H1 (cell line): ENCODE results near the gene SLC66A3. TPM values are rescaled to one million over a fixed set of nuclear protein-coding genes. Genes with fewer than 3 reads are reported as not detected.

ENCODE experiments used
- CTCF ChIA-PET: fragments of 300-600 bp; sonication (Branson Sonifier 250); formaldehyde crosslinking; loops from one replicate; lab custom pipeline; 2021; ENCODE audit not compliant: partially characterized antibody; lab: Charles Lee
- POLR2A ChIA-PET: fragments of 300-600 bp; sonication (Branson Sonifier 250); formaldehyde crosslinking; loops from one replicate; lab custom pipeline; 2021; ENCODE audit warnings: inconsistent platforms; ENCODE audit not compliant: partially characterized antibody; lab: Charles Lee
- DNase-seq, 2 experiments: peaks; one replicate each; pipeline versions ENCODE4 v3.0.0 to v3.0.0-alpha.2; 2010 to 2022; ENCODE audit warnings: low spot score in 2 of 2, low read depth in 1 of 2, mixed read lengths in 1 of 2
- FAIRE-seq: peaks from 2 replicates; lab custom pipeline; 2011; peaks lifted over from hg19 to GRCh38; lab: Jason Lieb, UNC
- H2AFZ ChIP-seq: 2 replicates; pipeline ENCODE4 v1.8.1; 2012; ENCODE audit warnings: low read length, inconsistent platforms
- H2AK5ac ChIP-seq: 2 replicates; pipeline ENCODE4 v1.6.1; 2013; ENCODE audit warnings: low read depth, low read length
- H2BK120ac ChIP-seq: replicated peaks from 2 replicates; pipeline ENCODE3; 2013; ENCODE audit warnings: low read depth, low read length, inconsistent platforms
- H2BK12ac ChIP-seq: 2 replicates; pipeline ENCODE4 v1.6.1; 2013; ENCODE audit warnings: low read depth, low read length
- H2BK15ac ChIP-seq: 2 replicates; pipeline ENCODE4 v1.6.1; 2013; ENCODE audit warnings: low read length
- H2BK20ac ChIP-seq: 2 replicates; pipeline ENCODE4 v1.6.1; 2013; ENCODE audit warnings: low read length
- H2BK5ac ChIP-seq: 2 replicates; pipeline ENCODE4 v1.6.1; 2013; ENCODE audit warnings: low read depth, low read length
- H3K14ac ChIP-seq: 2 replicates; pipeline ENCODE4 v1.6.1; 2013; ENCODE audit warnings: inconsistent platforms; ENCODE audit not compliant: insufficient read length
- H3K18ac ChIP-seq: 2 replicates; pipeline ENCODE4 v1.6.1; 2013; ENCODE audit warnings: low read length; ENCODE audit errors: extremely low read depth
- H3K23ac ChIP-seq: 2 replicates; pipeline ENCODE4 v1.6.1; 2013; ENCODE audit warnings: inconsistent platforms; ENCODE audit not compliant: insufficient read length
- H3K23me2 ChIP-seq: 2 replicates; pipeline ENCODE4 v1.6.1; 2013; ENCODE audit warnings: low read depth, low read length
- H3K27ac ChIP-seq: 2 replicates; pipeline ENCODE4 v1.6.1; 2011; ENCODE audit warnings: low read depth, low read length, inconsistent platforms
- H3K27me3 ChIP-seq, 4 experiments: replicated peaks in 1 of 4; 1 replicate in 1 of 4; 2 replicates in 3 of 4; pipeline versions ENCODE4 v1.6.1 to v1.8.1; 2011 to 2013; ENCODE audit warnings: low read length in 3 of 4, mild to moderate bottlenecking in 3 of 4, inconsistent platforms in 2 of 4, mixed read lengths in 2 of 4, moderate library complexity in 1 of 4; ENCODE audit not compliant: control insufficient read depth in 3 of 4, insufficient read depth in 3 of 4; ENCODE audit errors: extremely low read depth in 1 of 4
- H3K36me3 ChIP-seq, 4 experiments: 2 replicates each; pipeline versions ENCODE4 v1.6.1 to v1.8.1; 2011 to 2013; ENCODE audit warnings: mild to moderate bottlenecking in 4 of 4, low read length in 3 of 4, moderate library complexity in 2 of 4, control low read depth in 1 of 4, inconsistent platforms in 1 of 4; ENCODE audit not compliant: insufficient read depth in 4 of 4, control insufficient read depth in 2 of 4
- H3K4ac ChIP-seq: replicated peaks from 2 replicates; pipeline ENCODE3; 2013; ENCODE audit warnings: low read length, low read depth, mixed read lengths, inconsistent platforms; ENCODE audit not compliant: insufficient read length
- H3K4me1 ChIP-seq, 4 experiments: replicated peaks in 1 of 4; 1 replicate in 1 of 4; 2 replicates in 3 of 4; pipeline versions ENCODE4 v1.6.1 to v1.8.1; 2011 to 2013; ENCODE audit warnings: low read length in 3 of 4, inconsistent platforms in 2 of 4, mixed read lengths in 1 of 4; ENCODE audit not compliant: insufficient read depth in 4 of 4, control insufficient read depth in 3 of 4
- H3K4me2 ChIP-seq, 2 experiments: 2 replicates each; pipeline versions ENCODE4 v1.6.1 to v1.8.1; 2011 to 2013; ENCODE audit warnings: low read depth in 2 of 2, low read length in 2 of 2, control low read depth in 1 of 2, inconsistent platforms in 1 of 2, mild to moderate bottlenecking in 1 of 2; ENCODE audit not compliant: insufficient read depth in 1 of 2
- H3K4me3 ChIP-seq, 4 experiments: fragments of 200-600, 300-600 bp in 1 of 4; sonication (generic), shearing (Covaris generic), sonication (Bioruptor Twin) in 1 of 4; 2 replicates each; pipeline versions ENCODE4 v1.5.1 to v1.8.1; 2011 to 2016; ENCODE audit warnings: low read length in 4 of 4, low read depth in 3 of 4, control low read depth in 2 of 4, inconsistent platforms in 2 of 4, mild to moderate bottlenecking in 2 of 4, mixed read lengths in 1 of 4, moderate library complexity in 1 of 4; ENCODE audit not compliant: insufficient read depth in 2 of 4; ENCODE audit errors: extremely low read depth in 1 of 4
- H3K56ac ChIP-seq: replicated peaks from 2 replicates; pipeline ENCODE3; 2013; ENCODE audit warnings: low read depth, mild to moderate bottlenecking, mixed read lengths, low read length, inconsistent platforms; ENCODE audit not compliant: insufficient read length
- H3K79me1 ChIP-seq: 2 replicates; pipeline ENCODE4 v1.6.1; 2013; ENCODE audit warnings: low read depth, low read length, control low read depth
- H3K79me2 ChIP-seq, 2 experiments: 2 replicates each; pipeline versions ENCODE4 v1.6.1 to v1.8.1; 2012 to 2013; ENCODE audit warnings: low read length in 2 of 2, mild to moderate bottlenecking in 2 of 2, inconsistent platforms in 1 of 2; ENCODE audit not compliant: insufficient read depth in 2 of 2, control insufficient read depth in 1 of 2
- H3K9ac ChIP-seq, 4 experiments: replicated peaks in 1 of 4; 1 replicate in 1 of 4; 2 replicates in 3 of 4; pipeline versions ENCODE4 v1.6.1 to v1.8.1; 2011 to 2013; ENCODE audit warnings: low read depth in 3 of 4, low read length in 3 of 4, control low read depth in 2 of 4, mild to moderate bottlenecking in 2 of 4, moderate library complexity in 2 of 4, inconsistent platforms in 1 of 4; ENCODE audit errors: extremely low read depth in 1 of 4
- H3K9me3 ChIP-seq, 2 experiments: 2 replicates each; pipeline versions ENCODE4 v1.6.1 to v1.8.1; 2012 to 2013; ENCODE audit warnings: mild to moderate bottlenecking in 2 of 2, moderate library complexity in 2 of 2, control low read depth in 1 of 2, inconsistent platforms in 1 of 2, low read depth in 1 of 2, low read length in 1 of 2, mixed read lengths in 1 of 2; ENCODE audit not compliant: insufficient read depth in 2 of 2
- H4K20me1 ChIP-seq, 2 experiments: replicated peaks in 1 of 2; 2 replicates each; pipeline versions ENCODE3 to v1.8.1; 2011 to 2013; ENCODE audit warnings: inconsistent platforms in 2 of 2, low read length in 2 of 2, mild to moderate bottlenecking in 1 of 2; ENCODE audit not compliant: insufficient read depth in 2 of 2, control insufficient read depth in 1 of 2
- H4K5ac ChIP-seq: 2 replicates; pipeline ENCODE4 v1.6.1; 2013; ENCODE audit warnings: low read length, low read depth, mixed read lengths, inconsistent platforms; ENCODE audit not compliant: insufficient read length
- H4K8ac ChIP-seq: 2 replicates; pipeline ENCODE4 v1.8.0; 2013; ENCODE audit warnings: mild to moderate bottlenecking, moderate library complexity, low read length, inconsistent platforms; ENCODE audit not compliant: insufficient read depth; ENCODE audit errors: extremely low read depth
- H4K91ac ChIP-seq: replicated peaks from 2 replicates; pipeline ENCODE3; 2013; ENCODE audit warnings: low read length, mixed read lengths, inconsistent platforms; ENCODE audit not compliant: insufficient read length
- CHD1 ChIP-seq: IDR thresholded peaks from 2 replicates; pipeline ENCODE4 v1.6.1; 2012; ENCODE audit warnings: low read depth, low read length, improper control_type of control experiment
- CREB1 ChIP-seq: IDR thresholded peaks from 2 replicates; pipeline ENCODE4 v1.6.1; 2012; ENCODE audit warnings: inconsistent platforms
- CTBP2 ChIP-seq: IDR thresholded peaks from 2 replicates; pipeline ENCODE4 v1.7.0; 2011; ENCODE audit warnings: borderline replicate concordance, mild to moderate bottlenecking, moderate library complexity, mixed read lengths, low read length; ENCODE audit not compliant: insufficient read depth, insufficient read length
- EP300 ChIP-seq, 2 experiments: IDR thresholded peaks; 1 replicate in 1 of 2; 2 replicates in 1 of 2; pipeline ENCODE4 v1.6.1; 2011 to 2012; ENCODE audit warnings: low read depth in 2 of 2, low read length in 2 of 2, mild to moderate bottlenecking in 2 of 2, borderline replicate concordance in 1 of 2, inconsistent platforms in 1 of 2, moderate library complexity in 1 of 2
- GABPA ChIP-seq: IDR thresholded peaks from 2 replicates; pipeline ENCODE4 v1.6.1; 2011; ENCODE audit warnings: mild to moderate bottlenecking, low read length, moderate library complexity, borderline replicate concordance; ENCODE audit not compliant: insufficient read depth
- POLR2AphosphoS5 ChIP-seq: IDR thresholded peaks from 2 replicates; pipeline ENCODE4 v1.6.1; 2011; ENCODE audit warnings: low read depth, low read length
- RFX5 ChIP-seq: IDR thresholded peaks from 2 replicates; pipeline ENCODE4 v1.6.1; 2011; ENCODE audit warnings: low read depth, low read length, improper control_type of control experiment, borderline replicate concordance
- RNF2 ChIP-seq: fragments of 200-900, 300-1000 bp; sonication (generic); IDR thresholded peaks from 2 replicates; pipeline ENCODE4 v1.7.1; 2016; ENCODE audit warnings: borderline replicate concordance, low read depth, mild to moderate bottlenecking, antibody characterized with exemption, low read length; ENCODE audit not compliant: poor library complexity, severe bottlenecking; ENCODE audit errors: missing control alignments
- WGBS, 2 experiments: shearing (Covaris generic) in 1 of 2; methylation state at CpG; one replicate each; pipeline versions ENCODE4 v1.1.6 to v1.1.7; 2013 to 2015; ENCODE audit warnings: low lambda C conversion rate in 2 of 2, mixed read lengths in 2 of 2, inconsistent platforms in 1 of 2, low coverage in 1 of 2, missing lambda C conversion rate in 1 of 2; ENCODE audit not compliant: insufficient replicate concordance in 2 of 2, insufficient coverage in 1 of 2, insufficient read length in 1 of 2; ENCODE audit errors: extremely low coverage in 1 of 2, missing lambda C conversion rate in 1 of 2; 5-methylcytosine and 5-hydroxymethylcytosine counted together
- polyA plus RNA-seq, 7 experiments: library from polyadenylated mRNA; depleted of rRNA in 3 of 7; stranded (reverse) in 5 of 7; unstranded in 2 of 7; fragments of >200 nt in 5 of 7; fragments of 200-250 nt in 2 of 7; gene quantifications; 1 replicate in 5 of 7; 2 replicates in 1 of 7; 4 replicates in 1 of 7; pipeline versions ENCODE4 v1.2.1 to v1.2.3, GENCODE V29; 2011 to 2013; ENCODE audit warnings: missing spikeins in 2 of 7, mixed read lengths in 2 of 7
- total RNA-seq: library from RNA; stranded (reverse); fragmentation: NEBNext Ultra II Directional; extraction: Animal tissue kit (Norgen Biotek cat#: 25700); gene quantifications from 2 replicates; pipeline ENCODE4 v1.2.1, GENCODE V29; 2021
- TF ChIP-seq, protein P1 (sequence below): IDR thresholded peaks from 2 replicates; pipeline ENCODE4 v1.6.1; 2012; ENCODE audit warnings: low read length, inconsistent platforms

The SLC66A3 gene
- total and polyA plus RNA-seq, 2 of the 8 experiments (the other 6 are each of a cell fraction or from before 2014, with no cell fraction given): 8.7 to 27.8 TPM

DNA sequence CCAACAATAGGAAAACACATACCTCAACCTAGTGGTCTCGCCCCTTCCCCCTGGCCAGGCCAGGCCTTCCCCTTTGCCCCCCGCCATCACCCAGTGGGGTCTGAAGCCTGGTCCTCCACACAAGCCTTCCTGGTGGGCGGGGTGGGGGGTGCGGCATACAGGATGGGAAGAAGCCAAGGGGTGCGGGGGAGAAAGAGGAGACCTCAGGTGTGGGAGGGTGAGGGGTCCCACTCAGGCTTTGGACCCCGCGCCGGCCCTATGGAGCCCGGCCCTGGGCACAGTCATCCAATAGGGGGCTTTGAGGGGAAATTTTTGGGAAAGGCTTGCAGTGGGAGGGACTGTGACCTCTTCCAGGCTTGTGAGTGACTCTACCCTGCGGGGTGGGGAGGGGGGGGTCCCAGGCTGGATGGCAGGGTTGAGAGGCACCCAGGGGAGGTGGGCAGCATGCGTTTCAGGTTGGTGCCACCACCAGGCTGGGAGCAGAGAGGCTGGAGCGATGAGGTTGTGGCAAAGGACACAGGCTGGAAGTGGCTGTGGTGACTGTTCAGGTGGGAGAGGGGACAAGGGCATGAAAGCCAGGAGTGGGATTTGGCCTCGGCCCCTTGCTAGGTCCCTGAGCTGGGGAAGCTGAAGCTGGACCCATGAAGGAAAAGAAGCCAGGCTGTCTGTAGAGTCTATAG, 1.3 kb downstream of the SLC66A3 start:
- POLR2A ChIA-PET: interaction anchor here (1.0 to 4.1 kb wide), 2 partner anchors 24 to 185 kb away, joined by 5 to 20 read pairs; a partner anchor contains a TSS
- TF ChIP-seq CREB1 (no peak), RNF2 (no peak), CTBP2 (no peak), RFX5 (no peak), EP300 (IDR thresholded peaks at IDR 0.05; ENCODE audit: borderline replicate concordance in 1 of 2, low read depth in 2 of 2, low read length in 2 of 2) (no peak), POLR2AphosphoS5 (no peak), GABPA (no peak), CHD1 (no peak)
- TF ChIP-seq, protein P1, sequence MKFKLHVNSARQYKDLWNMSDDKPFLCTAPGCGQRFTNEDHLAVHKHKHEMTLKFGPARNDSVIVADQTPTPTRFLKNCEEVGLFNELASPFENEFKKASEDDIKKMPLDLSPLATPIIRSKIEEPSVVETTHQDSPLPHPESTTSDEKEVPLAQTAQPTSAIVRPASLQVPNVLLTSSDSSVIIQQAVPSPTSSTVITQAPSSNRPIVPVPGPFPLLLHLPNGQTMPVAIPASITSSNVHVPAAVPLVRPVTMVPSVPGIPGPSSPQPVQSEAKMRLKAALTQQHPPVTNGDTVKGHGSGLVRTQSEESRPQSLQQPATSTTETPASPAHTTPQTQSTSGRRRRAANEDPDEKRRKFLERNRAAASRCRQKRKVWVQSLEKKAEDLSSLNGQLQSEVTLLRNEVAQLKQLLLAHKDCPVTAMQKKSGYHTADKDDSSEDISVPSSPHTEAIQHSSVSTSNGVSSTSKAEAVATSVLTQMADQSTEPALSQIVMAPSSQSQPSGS: no peak

More for the DNA sequence above, 1.3 kb downstream of the SLC66A3 start:
- no peak overlapping the region for H2BK12ac ChIP-seq
- no peaks in the 10 kb centered on the region for H3K9me3 ChIP-seq
- peaks cover 0 to 13% (median 10%) of the 10 kb centered on the region in 4 experiments; a peak in 5 of 7 replicates for H3K27me3 ChIP-seq
- no peak overlapping the region; a peak in 1 of 4 replicates for H3K4me2 ChIP-seq
- FAIRE-seq (no peak), DNase-seq (no peak)
- H3K23me2 ChIP-seq: peaks cover 2% of the 10 kb centered on the region; the same call in 1 of the 2 replicates
- H3K18ac ChIP-seq: no peak overlapping the region
- H3K56ac ChIP-seq: no peak overlapping the region
- H3K36me3 ChIP-seq: no peaks in the 10 kb centered on the region
- H2AK5ac ChIP-seq: no peak overlapping the region
- no peaks in the 10 kb centered on the region for H3K79me1 ChIP-seq
- H3K27ac ChIP-seq: no peak overlapping the region
- no peak overlapping the region for H3K4me3 ChIP-seq
- H2BK20ac ChIP-seq: no peak overlapping the region
- no peak overlapping the region for H3K9ac ChIP-seq
- H2BK5ac ChIP-seq: no peak overlapping the region
- no peak overlapping the region for H3K23ac ChIP-seq
- WGBS, 2 experiments: 100% methylated on average over 5 of the region's 13 CpGs; no CpG with 5 or more reads in 1 of the 2 experiments
- H4K91ac ChIP-seq: no peak overlapping the region
- H4K20me1 ChIP-seq: no peaks in the 10 kb centered on the region
- H2BK120ac ChIP-seq: no peak overlapping the region
- no peak overlapping the region for H4K8ac ChIP-seq
- peaks cover 0 to 5% (median 4%) of the 10 kb centered on the region in 4 experiments; a peak in 5 of 7 replicates for H3K4me1 ChIP-seq
- H2BK15ac ChIP-seq: 0 out of 2 replicates have a peak overlapping the region, but pooled peaks have one; percentile 61
- H3K79me2 ChIP-seq: no peaks in the 10 kb centered on the region
- CTCF ChIA-PET: interaction anchor here (1.3 to 11.4 kb wide), 3 partner anchors 24 to 258 kb away, joined by 4 to 111 read pairs (median 6); a partner anchor contains a TSS
- H4K5ac ChIP-seq: no peak overlapping the region
- H3K14ac ChIP-seq: no peak overlapping the region
- no peak overlapping the region for H2AFZ ChIP-seq
- no peak overlapping the region for H3K4ac ChIP-seq
